Mucosa of rectum (tissue), 2 donors: Measurements from ENCODE around the gene ACO2.
A peak's percentile ranks its signal among the peaks of the same experiment; 100 is the strongest.
"Not testable (repeated sequence)": the region's sequence is repeated elsewhere in the genome, so short reads cannot be mapped to it uniquely, and the experiment has no call there.

Source experiments
- H3K27ac ChIP-seq, 2 donors: one replicate each; pipeline ENCODE4 v1.7.0; 2013; ENCODE audit warnings: inconsistent platforms in 2 of 2, low read depth in 2 of 2, low read length in 2 of 2
- H3K27me3 ChIP-seq, 2 donors: one replicate each; pipeline ENCODE4 v1.7.0; 2013; ENCODE audit warnings: low read length in 2 of 2; ENCODE audit not compliant: control insufficient read depth in 2 of 2, insufficient read depth in 2 of 2
- H3K36me3 ChIP-seq, 2 donors: one replicate each; pipeline ENCODE4 v1.7.0; 2013; ENCODE audit warnings: low read length in 2 of 2; ENCODE audit not compliant: control insufficient read depth in 2 of 2, insufficient read depth in 2 of 2
- H3K4me1 ChIP-seq, 2 donors: one replicate each; pipeline ENCODE4 v1.7.0; 2013; ENCODE audit warnings: low read length in 2 of 2, mild to moderate bottlenecking in 1 of 2; ENCODE audit not compliant: control insufficient read depth in 2 of 2, insufficient read depth in 2 of 2
- H3K4me3 ChIP-seq, 2 donors: one replicate each; pipeline ENCODE4 v1.7.0; 2013; ENCODE audit warnings: low read length in 2 of 2
- H3K9ac ChIP-seq, 2 donors: one replicate each; pipeline ENCODE4 v1.7.0; 2013; ENCODE audit warnings: low read length in 2 of 2, low read depth in 1 of 2, mild to moderate bottlenecking in 1 of 2
- H3K9me3 ChIP-seq, 2 donors: one replicate each; pipeline ENCODE4 v1.7.0; 2013; ENCODE audit warnings: low read length in 2 of 2; ENCODE audit not compliant: control insufficient read depth in 2 of 2
- donor health status: healthy.
- donor health status: Normal muscosa, but diverticular disease.

The ACO2 gene

GRCh38 chr22:41437198-41437597, 31.7 kb upstream of the ACO2 start:
- peaks cover 2 to 4% of the 10 kb centered on the region in 2 donors for H3K4me1 ChIP-seq
- no peaks in the 10 kb centered on the region for H3K9me3 ChIP-seq
- H3K9ac ChIP-seq: no peak overlapping the region
- no peak overlapping the region for H3K27ac ChIP-seq
- peaks cover 40 to 43% of the 10 kb centered on the region in 2 donors for H3K36me3 ChIP-seq
- no peaks in the 10 kb centered on the region for H3K27me3 ChIP-seq
- no peak overlapping the region for H3K4me3 ChIP-seq

- H3K4me1 ChIP-seq: peaks cover 12 to 13% of the 10 kb centered on the region in 2 donors
- H3K36me3 ChIP-seq: peaks cover 28 to 29% of the 10 kb centered on the region in 2 donors
- H3K9ac ChIP-seq, H3K27ac ChIP-seq, H3K27me3 ChIP-seq, H3K4me3 ChIP-seq, H3K9me3 ChIP-seq: not testable (repeated sequence)
These were observed 28.4 kb upstream of the ACO2 start for GRCh38 chr22:41440511-41440910.

- Histone ChIP-seq H3K9me3 (no peaks in the 10 kb centered on the region), H3K27me3 (no peaks in the 10 kb centered on the region), H3K9ac (no peak overlapping the region), H3K4me1 (peaks cover 12 to 13% of the 10 kb centered on the region in 2 donors), H3K27ac (no peak overlapping the region), H3K4me3 (no peak overlapping the region), H3K36me3 (peaks cover 10 to 12% of the 10 kb centered on the region in 2 donors)
These were observed 26.6 kb upstream of the ACO2 start for GRCh38 chr22:41442240-41442792.

GRCh38 chr22:41444360-41445128, 24.4 kb upstream of the ACO2 start:
- Histone ChIP-seq H3K36me3 (peaks cover 6 to 9% of the 10 kb centered on the region in 2 donors), H3K27me3 (no peaks in the 10 kb centered on the region), H3K27ac (peak overlapping the region; percentile 100), H3K4me3 (peak overlapping the region; percentile 86 to 89), H3K4me1 (peaks cover 13 to 18% of the 10 kb centered on the region in 2 donors), H3K9ac (peak overlapping the region; percentile 95 to 97), H3K9me3 (no peaks in the 10 kb centered on the region)

- no peaks in the 10 kb centered on the region for H3K9me3 ChIP-seq
- H3K36me3 ChIP-seq: peaks cover 3 to 7% of the 10 kb centered on the region in 2 donors
- no peaks in the 10 kb centered on the region for H3K27me3 ChIP-seq
- H3K4me3 ChIP-seq: peak overlapping the region; percentile 86 to 89
- H3K27ac ChIP-seq: peak overlapping the region; percentile 100
- peak overlapping the region; percentile 95 to 97 for H3K9ac ChIP-seq
- peaks cover 13 to 18% of the 10 kb centered on the region in 2 donors for H3K4me1 ChIP-seq
These were observed 23.5 kb upstream of the ACO2 start for GRCh38 chr22:41445129-41446056.

GRCh38 chr22:41446057-41446501, 22.8 kb upstream of the ACO2 start:
- H3K9me3 ChIP-seq: no peaks in the 10 kb centered on the region
- H3K4me1 ChIP-seq: peaks cover 13 to 18% of the 10 kb centered on the region in 2 donors
- peak overlapping the region; percentile 95 to 97 for H3K9ac ChIP-seq
- peak overlapping the region; percentile 100 for H3K27ac ChIP-seq
- H3K36me3 ChIP-seq: peaks cover 3 to 7% of the 10 kb centered on the region in 2 donors
- H3K4me3 ChIP-seq: peak overlapping the region; percentile 86 to 89
- H3K27me3 ChIP-seq: no peaks in the 10 kb centered on the region

GRCh38 chr22:41446639-41447434, 22.1 kb upstream of the ACO2 start, which contains the start of gene TOB2:
Gene TOB2 (minus strand): TSS chr22:41446801. CDS start chr22:41437345, 9,456 bp downstream.
- Histone ChIP-seq H3K9ac (peak within 1 kb of the TSS; percentile 97), H3K9me3 (no peaks in the 10 kb centered on the region), H3K4me3 (peak within 1 kb of the TSS; percentile 86 to 89), H3K4me1 (peaks cover 13 to 18% of the 10 kb centered on the region in 2 donors), H3K36me3 (peaks cover 3 to 5% of the 10 kb centered on the region in 2 donors), H3K27me3 (no peaks in the 10 kb centered on the region), H3K27ac (peak within 1 kb of the TSS; percentile 100)

- H3K27ac ChIP-seq: peak overlapping the region; percentile 100
- H3K36me3 ChIP-seq: peaks cover 2 to 3% of the 10 kb centered on the region in 2 donors
- H3K4me1 ChIP-seq: peaks cover 6 to 11% of the 10 kb centered on the region in 2 donors
- no peaks in the 10 kb centered on the region for H3K9me3 ChIP-seq
- H3K4me3 ChIP-seq: peak overlapping the region; percentile 86 to 89
- no peaks in the 10 kb centered on the region for H3K27me3 ChIP-seq
- H3K9ac ChIP-seq: peak overlapping the region; percentile 97
These were observed 21.3 kb upstream of the ACO2 start for GRCh38 chr22:41447435-41448188.
